GM13977 (cell line): ENCODE data around the gene SMARCC1.

Experiments
- DNase-seq: peaks from one replicate; pipeline ENCODE4 v3.0.0; 2012; ENCODE audit warnings: low spot score
- in situ Hi-C: fragments of 300-500 bp; cut with MboI; formaldehyde crosslinking; loops from one replicate; pipeline ENCODE4 v1.12.0; 2022; ENCODE audit warnings: low sequenced_read_pairs, low pct_unique_long_range_greater_than_20kb, mixed read lengths, inconsistent platforms; ENCODE audit not compliant: unreplicated experiment
- TF ChIP-seq, protein P1 (sequence below): IDR thresholded peaks from 2 replicates; pipeline ENCODE4 v1.5.1; 2012; ENCODE audit warnings: mild to moderate bottlenecking, control low read depth; ENCODE audit not compliant: insufficient read depth; ENCODE audit errors: extremely low read depth, missing control alignments

The SMARCC1 gene

GRCh38 chr3:47643092-47643491, 138.6 kb downstream of the SMARCC1 start:
- no peak for DNase-seq
- TF ChIP-seq, protein P1, sequence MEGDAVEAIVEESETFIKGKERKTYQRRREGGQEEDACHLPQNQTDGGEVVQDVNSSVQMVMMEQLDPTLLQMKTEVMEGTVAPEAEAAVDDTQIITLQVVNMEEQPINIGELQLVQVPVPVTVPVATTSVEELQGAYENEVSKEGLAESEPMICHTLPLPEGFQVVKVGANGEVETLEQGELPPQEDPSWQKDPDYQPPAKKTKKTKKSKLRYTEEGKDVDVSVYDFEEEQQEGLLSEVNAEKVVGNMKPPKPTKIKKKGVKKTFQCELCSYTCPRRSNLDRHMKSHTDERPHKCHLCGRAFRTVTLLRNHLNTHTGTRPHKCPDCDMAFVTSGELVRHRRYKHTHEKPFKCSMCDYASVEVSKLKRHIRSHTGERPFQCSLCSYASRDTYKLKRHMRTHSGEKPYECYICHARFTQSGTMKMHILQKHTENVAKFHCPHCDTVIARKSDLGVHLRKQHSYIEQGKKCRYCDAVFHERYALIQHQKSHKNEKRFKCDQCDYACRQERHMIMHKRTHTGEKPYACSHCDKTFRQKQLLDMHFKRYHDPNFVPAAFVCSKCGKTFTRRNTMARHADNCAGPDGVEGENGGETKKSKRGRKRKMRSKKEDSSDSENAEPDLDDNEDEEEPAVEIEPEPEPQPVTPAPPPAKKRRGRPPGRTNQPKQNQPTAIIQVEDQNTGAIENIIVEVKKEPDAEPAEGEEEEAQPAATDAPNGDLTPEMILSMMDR: no peak

GRCh38 chr3:47641739-47642138, 140.0 kb downstream of the SMARCC1 start:
- DNase-seq: no peak

More at GRCh38 chr3:47643092-47643491, 138.6 kb downstream of the SMARCC1 start:
- in situ Hi-C loops: no loop called here

GRCh38 chr3:47636921-47637320, 144.8 kb downstream of the SMARCC1 start:
- in situ Hi-C loops: no loop called here
- TF ChIP-seq, protein P1: no peak
- no peak for DNase-seq

More at GRCh38 chr3:47641739-47642138, 140.0 kb downstream of the SMARCC1 start:
- TF ChIP-seq, protein P1: no peak
- in situ Hi-C loops: no loop called here

DNA sequence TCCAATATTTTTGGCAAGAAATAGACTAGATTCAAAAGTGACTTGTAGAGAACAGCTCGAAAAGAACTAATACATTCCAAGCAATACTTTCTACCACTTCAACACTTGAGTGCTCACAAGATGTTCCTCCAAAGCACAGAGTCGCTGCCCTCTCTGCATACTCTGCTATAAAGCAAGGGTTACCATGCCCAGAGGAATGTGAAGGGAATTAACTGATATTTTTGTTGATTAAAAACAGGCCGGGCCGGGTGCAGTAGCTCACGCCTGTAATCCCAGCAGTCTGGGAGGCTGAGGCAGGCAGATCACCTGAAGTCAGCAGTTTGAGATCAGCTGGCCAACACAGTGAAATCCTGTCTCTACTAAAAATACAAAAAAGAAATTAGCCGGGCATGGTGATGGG, 145.5 kb downstream of the SMARCC1 start:
- no peak for DNase-seq
- in situ Hi-C loops: no loop called here
- TF ChIP-seq, protein P1: no peak

DNA sequence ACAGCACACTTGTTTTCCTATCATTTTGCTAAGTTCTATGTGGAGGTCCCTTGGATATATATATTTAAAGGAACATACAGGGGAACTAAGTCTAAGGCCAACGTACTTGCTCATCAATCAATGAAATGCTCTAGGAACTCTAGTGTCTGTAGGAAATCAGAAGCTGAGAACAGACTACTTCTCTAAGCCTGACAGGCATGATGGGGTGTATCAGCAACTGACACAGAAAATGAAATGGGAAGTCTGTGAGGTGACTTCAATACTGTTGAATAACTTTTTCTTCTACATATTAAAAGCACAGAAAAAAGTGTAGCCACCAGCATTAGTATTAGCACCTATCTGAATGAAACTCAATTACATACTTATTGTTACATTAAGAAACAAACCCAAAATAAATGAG, 146.2 kb downstream of the SMARCC1 start:
- DNase-seq: no peak
- TF ChIP-seq, protein P1: no peak
- in situ Hi-C loops: no loop called here

GRCh38 chr3:47634996-47635395, 146.7 kb downstream of the SMARCC1 start:
- in situ Hi-C loops: no loop called here
- no peak for DNase-seq
- TF ChIP-seq, protein P1: no peak

- TF ChIP-seq, protein P1: no peak
- no peak for DNase-seq
- in situ Hi-C loops: no loop called here
Observed at GRCh38 chr3:47630810-47631209, 150.9 kb downstream of the SMARCC1 start.
